IPS DF 4.7 (cell line): Measurements from ENCODE around the gene CYSLTR2.

Experiments
- DNase-seq: peaks from one replicate; pipeline ENCODE4 v3.0.0-alpha.2; 2013; ENCODE audit warnings: low spot score; ENCODE audit errors: extremely low read depth

Gene CYSLTR2

GRCh38 chr13:48737689-48738088 lies 84.0 kb downstream of the CYSLTR2 start:
- no peak for DNase-seq

- DNase-seq, result no peak
Observed at GRCh38 chr13:48738311-48738710, 84.6 kb downstream of the CYSLTR2 start.

GRCh38 chr13:48739386-48739964 lies 85.7 kb downstream of the CYSLTR2 start:
- DNase-seq, result no peak

- DNase-seq, result no peak
Observed at GRCh38 chr13:48741377-48741776, 87.6 kb downstream of the CYSLTR2 start.

GRCh38 chr13:48746821-48747220 lies 93.1 kb downstream of the CYSLTR2 start:
- no peak for DNase-seq

GRCh38 chr13:48748681-48749080 lies 95.0 kb downstream of the CYSLTR2 start:
- DNase-seq, result no peak

GRCh38 chr13:48749144-48749543 lies 95.4 kb downstream of the CYSLTR2 start:
- no peak for DNase-seq

- no peak for DNase-seq
Observed at GRCh38 chr13:48749699-48750473, 96.2 kb downstream of the CYSLTR2 start.

- no peak for DNase-seq
Observed at GRCh38 chr13:48750588-48751383, 97.1 kb downstream of the CYSLTR2 start.

- DNase-seq, result no peak
Observed at GRCh38 chr13:48760626-48761025, 106.9 kb downstream of the CYSLTR2 start.
